Panc1 (cell line): ENCODE data around the gene AP1G2. TPM values are rescaled to one million over a fixed set of nuclear protein-coding genes. Genes with fewer than 3 reads are reported as not detected.

Experiments
- ATAC-seq: fragments of 200-7000 bp; cut with Tn5 transposase; 2 replicates; pipeline ENCODE4 v1.9.1; 2020; ENCODE audit warnings: mild to moderate bottlenecking, moderate library complexity
- BruUV-seq: library from RNA; stranded (reverse); fragments of 400-500 nt; replicated peaks from 2 replicates; lab custom pipeline; 2021; lab: Mats Ljungman, UMichigan
- CTCF ChIA-PET: fragments of 300-600 bp; sonication (Branson Sonifier 250); formaldehyde crosslinking; loops from one replicate; lab custom pipeline; 2022; ENCODE audit warnings: antibody characterized with exemption; lab: Charles Lee
- POLR2A ChIA-PET: fragments of 300-600 bp; sonication (Branson Sonifier 250); formaldehyde crosslinking; loops from one replicate; lab custom pipeline; 2022; ENCODE audit warnings: antibody characterized with exemption; lab: Charles Lee
- DNase-seq: peaks from one replicate; pipeline ENCODE4 v3.0.0-alpha.2; 2010; ENCODE audit warnings: low read depth, low spot score
- H3K27ac ChIP-seq: 2 replicates; pipeline ENCODE4 v1.5.1; 2011; ENCODE audit warnings: mild to moderate bottlenecking, low read length, inconsistent platforms
- H3K27me3 ChIP-seq: fragments of 200-500 bp; sonication (Bioruptor generic); 2 replicates; pipeline ENCODE4 v1.6.0; 2014; ENCODE audit warnings: low read length, inconsistent platforms; ENCODE audit not compliant: control insufficient read depth, insufficient read depth
- H3K36me3 ChIP-seq: fragments of 200-500 bp; sonication (Bioruptor generic); 2 replicates; pipeline ENCODE4 v1.5.1; 2014; ENCODE audit warnings: inconsistent platforms, mild to moderate bottlenecking, low read length, moderate library complexity; ENCODE audit not compliant: control insufficient read depth, insufficient read depth
- H3K4me1 ChIP-seq: 2 replicates; pipeline ENCODE4 v1.5.1; 2011; ENCODE audit warnings: inconsistent platforms, mild to moderate bottlenecking, low read length, moderate library complexity; ENCODE audit not compliant: control insufficient read depth, insufficient read depth
- H3K4me3 ChIP-seq, 2 experiments: 2 replicates each; pipeline ENCODE4 v1.5.1; 2011 to 2012; ENCODE audit warnings: low read depth in 2 of 2, low read length in 2 of 2, mild to moderate bottlenecking in 2 of 2, inconsistent platforms in 1 of 2, moderate library complexity in 1 of 2
- H3K9me3 ChIP-seq: fragments of 200-500 bp; sonication (Bioruptor generic); 2 replicates; pipeline ENCODE4 v1.5.1; 2014; ENCODE audit warnings: low read depth, mild to moderate bottlenecking, inconsistent platforms, low read length, moderate library complexity; ENCODE audit not compliant: control insufficient read depth, insufficient read depth
- CTCF ChIP-seq: fragments of 450-650 bp; IDR thresholded peaks from 2 replicates; pipeline ENCODE4 v1.5.1; 2017; ENCODE audit warnings: mild to moderate bottlenecking
- POLR2AphosphoS5 ChIP-seq: IDR thresholded peaks from 2 replicates; pipeline ENCODE4 v1.6.1; 2012; ENCODE audit warnings: mild to moderate bottlenecking, low read depth, low read length, moderate library complexity
- REST ChIP-seq, 2 experiments: IDR thresholded peaks; 2 replicates each; pipeline ENCODE4 v1.6.1; 2011 to 2012; ENCODE audit warnings: low read depth in 2 of 2, control low read depth in 1 of 2, low read length in 1 of 2, mild to moderate bottlenecking in 1 of 2, moderate library complexity in 1 of 2; ENCODE audit not compliant: insufficient read depth in 1 of 2
- SIN3A ChIP-seq: IDR thresholded peaks from 2 replicates; pipeline ENCODE4 v1.6.1; 2012; ENCODE audit warnings: low read depth, mild to moderate bottlenecking, low read length, moderate library complexity, borderline replicate concordance; ENCODE audit not compliant: insufficient read depth
- TCF7L2 ChIP-seq: IDR thresholded peaks from 2 replicates; pipeline ENCODE4 v1.6.1; 2011; ENCODE audit warnings: mild to moderate bottlenecking, low read depth, low read length, inconsistent platforms
- in situ Hi-C: cut with HindIII; loops from 2 replicates; pipeline ENCODE4 v1.10.0; 2016; ENCODE audit warnings: low sequenced_read_pairs, low pct_unique_long_range_greater_than_20kb
- intact Hi-C: fragments of 100-400 bp; cut with micrococcal nuclease; formaldehyde crosslinking; loops from one replicate; pipeline ENCODE4 v1.10.0; 2022; ENCODE audit not compliant: unreplicated experiment
- total RNA-seq: library from RNA; stranded (reverse); gene quantifications from one replicate; pipeline ENCODE4 v1.2.1, GENCODE V29; 2021; ENCODE audit not compliant: unreplicated experiment

Gene AP1G2
- total RNA-seq, 1 experiment from 2014 or later: 61.6 TPM

- ChIA-PET CTCF (interaction anchor here (0.5 kb wide), 2 partner anchors 240 to 325 kb away, joined by 3 to 5 read pairs; no protein-coding TSS in a partner anchor), POLR2A (no interaction called here)
- no peak overlapping the region for H3K27ac ChIP-seq
- TF ChIP-seq REST (IDR thresholded peaks at IDR 0.05; ENCODE audit: insufficient read depth in 1 of 2, low read depth in 2 of 2, low read length in 1 of 2): no peak
- no peak for TF ChIP-seq SIN3A
- no peak for TF ChIP-seq CTCF
- no peak for TF ChIP-seq POLR2AphosphoS5
- no peak for TF ChIP-seq TCF7L2
- BruUV-seq: no TSS peak
- intact Hi-C loops: no loop called here
- H3K9me3 ChIP-seq: no peaks in the 10 kb centered on the region
- peaks cover 3% of the 10 kb centered on the region for H3K27me3 ChIP-seq
- no peaks in the 10 kb centered on the region for H3K36me3 ChIP-seq
- in situ Hi-C loops: no loop called here
- no peaks in the 10 kb centered on the region for H3K4me1 ChIP-seq
- no peak for DNase-seq
- no peak for ATAC-seq
- no peak overlapping the region for H3K4me3 ChIP-seq
These were observed 45.2 kb upstream of the AP1G2 start for GRCh38 chr14:23612802-23613201.

GRCh38 chr14:23612354-23612732, 44.8 kb upstream of the AP1G2 start:
- CTCF ChIA-PET: no interaction called here
- no peak overlapping the region for H3K27ac ChIP-seq
- no peaks in the 10 kb centered on the region for H3K9me3 ChIP-seq
- DNase-seq (no peak), ATAC-seq (no peak)
- no peaks in the 10 kb centered on the region for H3K4me1 ChIP-seq
- H3K27me3 ChIP-seq: peaks cover 3% of the 10 kb centered on the region
- H3K36me3 ChIP-seq: no peaks in the 10 kb centered on the region
- in situ Hi-C loops (no loop called here), intact Hi-C loops (no loop called here)
- POLR2A ChIA-PET: no interaction called here
- TF ChIP-seq POLR2AphosphoS5 (no peak), SIN3A (no peak), REST (IDR thresholded peaks at IDR 0.05; ENCODE audit: insufficient read depth in 1 of 2, low read depth in 2 of 2, low read length in 1 of 2) (no peak)
- no peak overlapping the region for H3K4me3 ChIP-seq
- no TSS peak for BruUV-seq
